HEK293 (cell line): Measurements from ENCODE around the gene HIPK1.

Experiments
- CTCF ChIA-PET: fragments of 350-600 bp; formaldehyde crosslinking; extraction: SDS; loops from one replicate; lab custom pipeline; 2021; ENCODE audit warnings: antibody characterized with exemption; lab: Yijun Ruan, JAX
- POLR2A ChIA-PET: fragments of 300-600 bp; formaldehyde crosslinking; extraction: SDS; loops from one replicate; lab custom pipeline; 2020; ENCODE audit warnings: antibody characterized with exemption, inconsistent platforms; lab: Yijun Ruan, JAX
- H3K27ac ChIP-seq: fragments of 200-500 bp; sonication (Bioruptor generic); 2 replicates; pipeline ENCODE4 v1.5.1; 2014; ENCODE audit warnings: low read depth, low read length, control low read depth, inconsistent platforms; ENCODE audit errors: extremely low read depth
- H3K36me3 ChIP-seq, 2 experiments: fragments of 200-500 bp in 1 of 2; sonication (Bioruptor generic) in 1 of 2; 1 replicate in 1 of 2; 2 replicates in 1 of 2; pipeline ENCODE4 v1.5.1; 2014 to 2017; ENCODE audit warnings: inconsistent platforms in 2 of 2, low read length in 2 of 2; ENCODE audit not compliant: control insufficient read depth in 2 of 2, insufficient read depth in 1 of 2
- H3K4me1 ChIP-seq: fragments of 200-500 bp; sonication (Bioruptor generic); 2 replicates; pipeline ENCODE4 v1.5.1; 2014; ENCODE audit warnings: mild to moderate bottlenecking, low read length, inconsistent platforms; ENCODE audit not compliant: control insufficient read depth, insufficient read depth
- H3K4me3 ChIP-seq: 2 replicates; pipeline ENCODE4 v1.5.1; 2011; ENCODE audit warnings: low read depth, mild to moderate bottlenecking, control low read depth, low read length, moderate library complexity
- H3K9me3 ChIP-seq: fragments of 200-500 bp; sonication (Bioruptor generic); 2 replicates; pipeline ENCODE4 v1.5.1; 2014; ENCODE audit warnings: low read depth, low read length, inconsistent platforms; ENCODE audit not compliant: control insufficient read depth, insufficient read depth
- BCL11A ChIP-seq: fragments of 450-650 bp; formaldehyde crosslinking; IDR thresholded peaks from 2 replicates; pipeline ENCODE4 v1.5.1; 2016; ENCODE audit warnings: low read depth, missing biosample characterization, missing genetic modification characterization
- KLF16 ChIP-seq: fragments of 450-650 bp; formaldehyde crosslinking; IDR thresholded peaks from 2 replicates; pipeline ENCODE4 v1.5.1; 2017; ENCODE audit warnings: missing biosample characterization, missing genetic modification characterization
- PATZ1 ChIP-seq: fragments of 450-650 bp; formaldehyde crosslinking; IDR thresholded peaks from 2 replicates; pipeline ENCODE4 v1.5.1; 2016; ENCODE audit warnings: missing biosample characterization, missing genetic modification characterization
- PRDM1 ChIP-seq: fragments of 450-650 bp; formaldehyde crosslinking; IDR thresholded peaks from 2 replicates; pipeline ENCODE4; 2016; ENCODE audit warnings: missing biosample characterization, missing genetic modification characterization
- RBAK ChIP-seq: fragments of 450-650 bp; formaldehyde crosslinking; IDR thresholded peaks from 2 replicates; pipeline ENCODE4 v1.5.1; 2016; ENCODE audit warnings: missing biosample characterization, missing genetic modification characterization
- REST ChIP-seq: fragments of 450-650 bp; formaldehyde crosslinking; IDR thresholded peaks from 2 replicates; pipeline ENCODE4 v1.5.1; 2016; ENCODE audit warnings: missing biosample characterization, missing genetic modification characterization
- TCF7L2 ChIP-seq: IDR thresholded peaks from 2 replicates; pipeline ENCODE4 v1.6.1; 2011; ENCODE audit warnings: low read depth, mild to moderate bottlenecking, inconsistent platforms, low read length, moderate library complexity, borderline replicate concordance
- YY1 ChIP-seq: fragments of 450-650 bp; formaldehyde crosslinking; IDR thresholded peaks from 2 replicates; pipeline ENCODE4 v1.5.1; 2018; ENCODE audit warnings: missing biosample characterization, missing genetic modification characterization
- ZIC2 ChIP-seq: fragments of 450-650 bp; formaldehyde crosslinking; IDR thresholded peaks from 2 replicates; pipeline ENCODE4 v1.5.1; 2016; ENCODE audit warnings: missing biosample characterization, missing genetic modification characterization
- ZNF274 ChIP-seq, 2 experiments: fragments of 200-500 bp in 1 of 2; fragments of 450-650 bp in 1 of 2; sonication (Bioruptor generic) in 1 of 2; formaldehyde crosslinking in 1 of 2; IDR thresholded peaks; 2 replicates each; pipeline versions ENCODE4 v1.5.1 to v1.6.1; 2014 to 2016; ENCODE audit warnings: borderline replicate concordance in 1 of 2, inconsistent platforms in 1 of 2, low read length in 1 of 2, missing biosample characterization in 1 of 2, missing genetic modification characterization in 1 of 2
- ZNF280D ChIP-seq: fragments of 450-650 bp; formaldehyde crosslinking; IDR thresholded peaks from 2 replicates; pipeline ENCODE4 v1.5.1; 2016; ENCODE audit warnings: missing biosample characterization, missing genetic modification characterization
- ZNF341 ChIP-seq: fragments of 450-650 bp; formaldehyde crosslinking; IDR thresholded peaks from 2 replicates; pipeline ENCODE4; 2016; ENCODE audit warnings: low read depth, missing biosample characterization, missing genetic modification characterization
- ZNF354C ChIP-seq: fragments of 450-650 bp; formaldehyde crosslinking; IDR thresholded peaks from 2 replicates; pipeline ENCODE4 v1.5.1; 2016; ENCODE audit warnings: missing biosample characterization, missing genetic modification characterization, low read depth, borderline replicate concordance
- ZNF548 ChIP-seq: fragments of 450-650 bp; formaldehyde crosslinking; IDR thresholded peaks from 2 replicates; pipeline ENCODE4 v1.5.1; 2016; ENCODE audit warnings: missing biosample characterization, missing genetic modification characterization
- ZNF600 ChIP-seq: fragments of 450-650 bp; formaldehyde crosslinking; IDR thresholded peaks from 2 replicates; pipeline ENCODE4 v1.5.1; 2016; ENCODE audit warnings: missing biosample characterization, missing genetic modification characterization
- ZNF629 ChIP-seq: fragments of 450-650 bp; formaldehyde crosslinking; IDR thresholded peaks from 2 replicates; pipeline ENCODE4 v1.5.1; 2017; ENCODE audit warnings: missing biosample characterization, missing genetic modification characterization
- ZSCAN16 ChIP-seq: fragments of 450-650 bp; formaldehyde crosslinking; IDR thresholded peaks from 2 replicates; pipeline ENCODE4 v1.5.1; 2016; ENCODE audit warnings: missing biosample characterization, missing genetic modification characterization
- TF ChIP-seq, protein P1 (sequence below): fragments of 450-650 bp; formaldehyde crosslinking; IDR thresholded peaks from 2 replicates; pipeline ENCODE4 v1.5.1; 2017; ENCODE audit warnings: missing biosample characterization, mild to moderate bottlenecking, missing genetic modification characterization, moderate library complexity
- TF ChIP-seq, protein P2 (sequence below): fragments of 450-650 bp; formaldehyde crosslinking; IDR thresholded peaks from 2 replicates; pipeline ENCODE4 v1.5.1; 2016; ENCODE audit warnings: missing biosample characterization, missing genetic modification characterization

HIPK1 gene

DNA sequence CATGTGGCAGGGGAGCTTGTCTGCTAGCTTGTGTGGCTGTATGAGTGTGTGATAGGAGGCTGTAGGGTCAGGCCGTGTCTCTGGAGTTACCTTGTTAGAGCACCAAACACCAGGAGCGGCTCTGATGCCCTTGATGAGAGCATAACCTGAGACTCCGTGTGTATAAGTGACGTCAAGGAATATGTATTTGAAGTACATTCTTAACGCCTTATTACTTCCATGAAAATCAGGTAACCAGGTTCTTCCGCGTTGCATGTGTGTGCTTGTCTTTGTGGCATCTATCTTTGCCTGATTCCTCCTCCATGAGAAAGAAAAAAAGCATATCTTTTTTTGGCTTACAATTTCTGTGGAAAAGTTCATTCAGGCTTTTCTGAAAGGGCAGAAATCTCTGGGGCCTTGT is 54.7 kb downstream of the HIPK1 start:
- no peaks in the 10 kb centered on the region for H3K36me3 ChIP-seq
- TF ChIP-seq BCL11A (tag by site-specific recombination) (no peak), YY1 (tag by site-specific recombination) (no peak), RBAK (no peak), ZNF280D (tag by site-specific recombination) (no peak), PRDM1 (tag by site-specific recombination) (no peak), ZNF274 (IDR thresholded peaks at IDR 0.05; ENCODE audit: low read length) (no peak), ZNF274 (tag by site-specific recombination; IDR thresholded peaks at IDR 0.05; ENCODE audit: borderline replicate concordance) (no peak), ZNF341 (no peak), ZNF629 (no peak), KLF16 (tag by site-specific recombination) (no peak), ZNF354C (tag by site-specific recombination) (no peak), PATZ1 (tag by site-specific recombination) (no peak), ZSCAN16 (no peak), ZNF548 (tag by site-specific recombination) (no peak), REST (no peak), ZNF600 (tag by site-specific recombination) (no peak), TCF7L2 (no peak), ZIC2 (tag by site-specific recombination) (no peak)
- TF ChIP-seq, protein P1, sequence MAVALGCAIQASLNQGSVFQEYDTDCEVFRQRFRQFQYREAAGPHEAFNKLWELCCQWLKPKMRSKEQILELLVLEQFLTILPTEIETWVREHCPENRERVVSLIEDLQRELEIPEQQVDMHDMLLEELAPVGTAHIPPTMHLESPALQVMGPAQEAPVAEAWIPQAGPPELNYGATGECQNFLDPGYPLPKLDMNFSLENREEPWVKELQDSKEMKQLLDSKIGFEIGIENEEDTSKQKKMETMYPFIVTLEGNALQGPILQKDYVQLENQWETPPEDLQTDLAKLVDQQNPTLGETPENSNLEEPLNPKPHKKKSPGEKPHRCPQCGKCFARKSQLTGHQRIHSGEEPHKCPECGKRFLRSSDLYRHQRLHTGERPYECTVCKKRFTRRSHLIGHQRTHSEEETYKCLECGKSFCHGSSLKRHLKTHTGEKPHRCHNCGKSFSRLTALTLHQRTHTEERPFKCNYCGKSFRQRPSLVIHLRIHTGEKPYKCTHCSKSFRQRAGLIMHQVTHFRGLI (tag by site-specific recombination) = no peak
- TF ChIP-seq, protein P2, sequence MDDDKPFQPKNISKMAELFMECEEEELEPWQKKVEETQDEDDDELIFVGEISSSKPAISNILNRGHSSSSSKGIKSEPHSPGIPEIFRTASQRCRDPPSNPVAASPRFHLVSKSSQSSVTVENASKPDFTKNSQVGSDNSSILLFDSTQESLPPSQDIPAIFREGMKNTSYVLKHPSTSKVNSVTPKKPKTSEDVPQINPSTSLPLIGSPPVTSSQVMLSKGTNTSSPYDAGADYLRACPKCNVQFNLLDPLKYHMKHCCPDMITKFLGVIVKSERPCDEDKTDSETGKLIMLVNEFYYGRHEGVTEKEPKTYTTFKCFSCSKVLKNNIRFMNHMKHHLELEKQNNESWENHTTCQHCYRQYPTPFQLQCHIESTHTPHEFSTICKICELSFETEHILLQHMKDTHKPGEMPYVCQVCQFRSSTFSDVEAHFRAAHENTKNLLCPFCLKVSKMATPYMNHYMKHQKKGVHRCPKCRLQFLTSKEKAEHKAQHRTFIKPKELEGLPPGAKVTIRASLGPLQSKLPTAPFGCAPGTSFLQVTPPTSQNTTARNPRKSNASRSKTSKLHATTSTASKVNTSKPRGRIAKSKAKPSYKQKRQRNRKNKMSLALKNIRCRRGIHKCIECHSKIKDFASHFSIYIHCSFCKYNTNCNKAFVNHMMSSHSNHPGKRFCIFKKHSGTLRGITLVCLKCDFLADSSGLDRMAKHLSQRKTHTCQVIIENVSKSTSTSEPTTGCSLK (tag by site-specific recombination) = no peak
- H3K9me3 ChIP-seq = no peaks in the 10 kb centered on the region
- CTCF ChIA-PET = interaction anchor here (0.7 kb wide), 1 partner anchor 299 kb away, joined by 3 read pairs; no protein-coding TSS in a partner anchor
- no peak overlapping the region for H3K27ac ChIP-seq
- peaks cover 5% of the 10 kb centered on the region; the same call in 1 of the 2 replicates for H3K4me1 ChIP-seq
- H3K4me3 ChIP-seq = no peak overlapping the region
- POLR2A ChIA-PET = no interaction called here
